Stimulated activated naive B cell treated with anti-CD40 and anti-IgM and Interleukin-4, amounts not matched to agents 10 μg/mL and 1 μg/mL and 100 μg/mL, for 72 hours (primary cell): ENCODE results near the gene PPT1.
A peak's percentile ranks its signal among the peaks of the same experiment; 100 is the strongest.
"Not testable (repeated sequence)": the region's sequence is repeated elsewhere in the genome, so short reads cannot be mapped to it uniquely, and the experiment has no call there.

Experiments
- ATAC-seq, 2 donors: fragments of 150-1000 bp; cut with Tn5 transposase; replicated peaks; 2 replicates each; pipeline ENCODE4 v1.10.0; 2021; ENCODE audit warnings: moderate library complexity in 1 of 2
- DNase-seq: peaks from one replicate; pipeline ENCODE4 v3.0.0; 2021
- H3K27ac Mint-ChIP-seq: one replicate; pipeline ENCODE4 v1.8.0; 2022; ENCODE audit warnings: mild to moderate bottlenecking, mixed read lengths
- H3K27me3 Mint-ChIP-seq, 2 donors: one replicate each; pipeline ENCODE4 v1.8.0; 2022; ENCODE audit warnings: mixed read lengths in 2 of 2
- H3K36me3 Mint-ChIP-seq, 2 donors: one replicate each; pipeline ENCODE4 v1.8.0; 2022; ENCODE audit warnings: mixed read lengths in 2 of 2, mild to moderate bottlenecking in 1 of 2
- H3K4me1 Mint-ChIP-seq, 2 donors: one replicate each; pipeline ENCODE4 v1.8.0; 2022; ENCODE audit warnings: mixed read lengths in 2 of 2, mild to moderate bottlenecking in 1 of 2
- H3K4me3 Mint-ChIP-seq, 2 donors: one replicate each; pipeline ENCODE4 v1.8.0; 2022; ENCODE audit warnings: mild to moderate bottlenecking in 2 of 2, mixed read lengths in 2 of 2, moderate library complexity in 1 of 2
- H3K9me3 Mint-ChIP-seq, 2 donors: one replicate each; pipeline ENCODE4 v1.8.0; 2022; ENCODE audit warnings: mixed read lengths in 2 of 2, mild to moderate bottlenecking in 1 of 2

Gene PPT1

GRCh38 chr1:40039245-40039756 lies 57.8 kb downstream of the PPT1 start:
- Mint-ChIP-seq H3K9me3 (no peaks in the 10 kb centered on the region), H3K4me3 (peak overlapping the region; percentile 95 to 96), H3K4me1 (peaks cover 31 to 72% of the 10 kb centered on the region in 2 donors), H3K27me3 (no peaks in the 10 kb centered on the region), H3K27ac (peak overlapping the region; percentile 99), H3K36me3 (peaks cover 21 to 32% of the 10 kb centered on the region in 2 donors)
- DNase-seq (no peak), ATAC-seq (peak; percentile 17)

- Mint-ChIP-seq H3K9me3 (no peaks in the 10 kb centered on the region), H3K27ac (peak overlapping the region; percentile 99), H3K4me3 (peak overlapping the region; percentile 34 to 95), H3K36me3 (peaks cover 21 to 29% of the 10 kb centered on the region in 2 donors), H3K27me3 (no peaks in the 10 kb centered on the region), H3K4me1 (peaks cover 35 to 72% of the 10 kb centered on the region in 2 donors)
- no peak for ATAC-seq
- DNase-seq: no peak
These were observed 58.4 kb downstream of the PPT1 start for GRCh38 chr1:40038697-40039096.

- not testable (repeated sequence) for H3K27ac Mint-ChIP-seq, H3K9me3 Mint-ChIP-seq
- peaks cover 31 to 64% of the 10 kb centered on the region in 2 donors for H3K4me1 Mint-ChIP-seq
These were observed 59.8 kb downstream of the PPT1 start for GRCh38 chr1:40037254-40037653.

GRCh38 chr1:40036574-40036973 lies 60.5 kb downstream of the PPT1 start:
- H3K4me1 Mint-ChIP-seq: peaks cover 25 to 59% of the 10 kb centered on the region in 2 donors
- ATAC-seq (no peak), DNase-seq (no peak)
- no peak overlapping the region for H3K4me3 Mint-ChIP-seq
- H3K36me3 Mint-ChIP-seq: peaks cover 7 to 14% of the 10 kb centered on the region in 2 donors
- no peaks in the 10 kb centered on the region for H3K9me3 Mint-ChIP-seq
- H3K27me3 Mint-ChIP-seq: no peaks in the 10 kb centered on the region
- peak overlapping the region; percentile 5 for H3K27ac Mint-ChIP-seq

More at GRCh38 chr1:40037254-40037653, 59.8 kb downstream of the PPT1 start:
- not testable (repeated sequence) for ATAC-seq, DNase-seq, H3K27me3 Mint-ChIP-seq, H3K4me3 Mint-ChIP-seq
- H3K36me3 Mint-ChIP-seq: peaks cover 11 to 21% of the 10 kb centered on the region in 2 donors

GRCh38 chr1:40034869-40035268 lies 62.2 kb downstream of the PPT1 start:
- no peak overlapping the region for H3K4me3 Mint-ChIP-seq
- H3K4me1 Mint-ChIP-seq: peaks cover 26 to 60% of the 10 kb centered on the region in 2 donors
- H3K27me3 Mint-ChIP-seq: no peaks in the 10 kb centered on the region
- H3K36me3 Mint-ChIP-seq: no peaks in the 10 kb centered on the region
- ATAC-seq (no peak), DNase-seq (no peak)
- H3K27ac Mint-ChIP-seq: peak overlapping the region; percentile 65
- H3K9me3 Mint-ChIP-seq: no peaks in the 10 kb centered on the region

GRCh38 chr1:40032240-40032891 lies 64.7 kb downstream of the PPT1 start:
- ATAC-seq (peak; percentile 61 to 65), DNase-seq (no peak)
- no peaks in the 10 kb centered on the region for H3K27me3 Mint-ChIP-seq
- no peak overlapping the region for H3K4me3 Mint-ChIP-seq
- no peaks in the 10 kb centered on the region for H3K9me3 Mint-ChIP-seq
- peaks cover 19 to 43% of the 10 kb centered on the region in 2 donors for H3K4me1 Mint-ChIP-seq
- no peak overlapping the region for H3K27ac Mint-ChIP-seq
- no peaks in the 10 kb centered on the region for H3K36me3 Mint-ChIP-seq

GRCh38 chr1:40030528-40031135 lies 66.4 kb downstream of the PPT1 start:
- Mint-ChIP-seq H3K27me3 (no peaks in the 10 kb centered on the region), H3K27ac (no peak overlapping the region), H3K9me3 (peaks cover 3% of the 10 kb centered on the region in 2 donors), H3K4me3 (no peak overlapping the region), H3K4me1 (peaks cover 19 to 35% of the 10 kb centered on the region in 2 donors), H3K36me3 (peaks cover 0 to 2% of the 10 kb centered on the region in 2 donors)
- DNase-seq (no peak), ATAC-seq (no peak)

- Mint-ChIP-seq H3K27ac (no peak overlapping the region), H3K27me3 (no peaks in the 10 kb centered on the region), H3K4me3 (no peak overlapping the region), H3K9me3 (peaks cover 3% of the 10 kb centered on the region in 2 donors), H3K4me1 (peaks cover 19 to 30% of the 10 kb centered on the region in 2 donors), H3K36me3 (peaks cover 0 to 2% of the 10 kb centered on the region in 2 donors)
- DNase-seq (no peak), ATAC-seq (no peak)
These were observed 67.4 kb downstream of the PPT1 start for GRCh38 chr1:40029608-40030007.

- Mint-ChIP-seq H3K27ac (no peak overlapping the region), H3K4me3 (no peak overlapping the region), H3K27me3 (no peaks in the 10 kb centered on the region), H3K36me3 (peaks cover 0 to 2% of the 10 kb centered on the region in 2 donors), H3K9me3 (peaks cover 3 to 9% of the 10 kb centered on the region in 2 donors), H3K4me1 (peaks cover 14 to 36% of the 10 kb centered on the region in 2 donors)
- ATAC-seq (no peak), DNase-seq (no peak)
These were observed 69.4 kb downstream of the PPT1 start for GRCh38 chr1:40027647-40028046.

GRCh38 chr1:40024671-40025070 lies 72.4 kb downstream of the PPT1 start:
- no peak for DNase-seq
- Mint-ChIP-seq H3K36me3 (peaks cover 0 to 2% of the 10 kb centered on the region in 2 donors), H3K9me3 (peaks cover 3 to 9% of the 10 kb centered on the region in 2 donors), H3K4me3 (no peak overlapping the region), H3K27ac (no peak overlapping the region), H3K4me1 (peaks cover 8 to 21% of the 10 kb centered on the region in 2 donors), H3K27me3 (no peaks in the 10 kb centered on the region)
- no peak for ATAC-seq

- H3K27ac Mint-ChIP-seq: no peak overlapping the region
- H3K27me3 Mint-ChIP-seq: no peaks in the 10 kb centered on the region
- H3K4me1 Mint-ChIP-seq: peaks cover 6 to 18% of the 10 kb centered on the region in 2 donors
- peaks cover 0 to 2% of the 10 kb centered on the region in 2 donors for H3K36me3 Mint-ChIP-seq
- H3K4me3 Mint-ChIP-seq: no peak overlapping the region
- no peak for DNase-seq
- ATAC-seq: peak; percentile 52 to 64
- H3K9me3 Mint-ChIP-seq: peaks cover 3 to 9% of the 10 kb centered on the region in 2 donors
These were observed 73.6 kb downstream of the PPT1 start for GRCh38 chr1:40023379-40023944.
